Kidney tubule cell (primary cell): ENCODE measurements around the gene SLC6A1.
"Not testable (repeated sequence)": the region's sequence is repeated elsewhere in the genome, so short reads cannot be mapped to it uniquely, and the experiment has no call there.

ENCODE experiments used
- DNase-seq: peaks from one replicate; pipeline ENCODE4 v3.0.0-alpha.2; 2018; ENCODE audit warnings: low spot score

The SLC6A1 gene

GRCh38 chr3:11060500-11061251 is 68.1 kb downstream of the SLC6A1 start:
- peak; percentile 71 for DNase-seq

- not testable (repeated sequence) for DNase-seq
These were observed 68.8 kb downstream of the SLC6A1 start for GRCh38 chr3:11061268-11061871.

GRCh38 chr3:11062704-11063103 is 70.2 kb downstream of the SLC6A1 start:
- DNase-seq, result no peak

DNA sequence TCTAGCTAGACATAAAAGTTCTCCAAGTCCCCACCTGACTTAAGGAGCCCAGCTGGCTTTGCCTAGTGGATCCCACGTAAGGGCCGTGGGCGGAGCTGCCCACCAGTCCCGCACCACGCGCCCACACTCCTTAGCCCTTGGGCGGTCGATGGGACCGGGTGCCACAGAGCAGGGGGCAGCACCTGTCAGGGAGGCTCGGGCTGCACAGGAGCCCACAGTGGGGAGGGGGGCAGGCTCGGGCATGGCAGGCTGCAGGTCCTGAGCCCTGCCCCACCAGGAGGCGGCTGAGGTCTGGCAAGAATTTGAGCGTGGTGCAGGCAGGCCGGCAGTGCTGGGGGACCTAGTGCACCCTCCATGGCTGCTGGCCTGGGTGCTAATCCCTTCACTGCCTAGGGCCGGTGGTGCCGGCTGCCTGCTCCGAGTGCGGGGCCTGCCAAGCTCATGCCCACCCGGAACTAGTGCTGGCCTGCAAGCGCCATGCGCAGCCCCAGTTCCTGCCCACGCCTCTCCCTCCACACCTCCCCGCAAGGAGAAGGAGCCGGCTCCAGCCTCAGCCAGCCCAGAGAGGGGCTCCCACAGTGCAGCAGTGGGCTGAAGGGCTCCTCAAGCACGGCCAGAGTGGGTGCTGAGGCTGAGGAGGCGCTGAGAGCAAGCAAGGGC is 78.7 kb downstream of the SLC6A1 start:
- DNase-seq, result no peak

DNA sequence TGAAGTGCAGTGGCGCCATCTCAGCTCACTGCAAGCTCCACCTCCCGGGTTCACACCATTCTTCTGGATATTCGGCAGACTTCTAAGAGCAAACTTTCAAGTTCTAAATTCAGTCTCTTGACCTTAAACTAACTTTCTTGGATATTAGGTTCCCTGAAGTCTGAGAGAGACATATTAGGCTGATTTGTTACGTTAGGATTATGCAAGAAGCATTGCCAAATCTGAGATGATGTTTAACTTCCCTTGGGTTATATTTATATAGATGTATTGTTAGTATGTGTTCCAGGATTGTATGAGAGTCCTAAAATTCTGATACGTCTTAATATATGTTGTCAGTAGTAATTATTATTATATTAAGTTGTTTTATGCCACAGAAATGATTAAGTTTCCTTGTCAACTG is 80.1 kb downstream of the SLC6A1 start:
- no peak for DNase-seq

DNA sequence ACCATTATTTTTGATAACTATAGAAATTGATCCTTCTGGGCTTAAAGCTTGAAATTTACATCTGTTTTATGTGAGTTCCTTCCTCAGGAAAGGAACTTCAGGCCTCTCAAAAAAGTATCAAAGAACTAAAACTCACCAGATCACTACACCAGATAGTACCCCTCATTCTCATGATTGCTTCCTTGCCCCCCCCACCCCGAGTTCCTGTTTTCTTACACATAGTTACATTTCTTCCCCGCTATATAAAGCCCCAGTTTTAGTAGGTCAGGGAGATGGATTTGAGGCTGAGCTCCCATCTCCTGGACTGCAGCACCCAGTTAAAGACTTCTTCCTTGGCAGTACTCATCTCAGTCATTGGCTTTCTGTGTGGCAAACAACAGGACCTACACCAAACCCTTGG is 81.5 kb downstream of the SLC6A1 start:
- no peak for DNase-seq

- DNase-seq, result no peak
These were observed 81.9 kb downstream of the SLC6A1 start for GRCh38 chr3:11074451-11074850.

GRCh38 chr3:11075122-11075521 is 82.6 kb downstream of the SLC6A1 start:
- not testable (repeated sequence) for DNase-seq

GRCh38 chr3:11076711-11077110 is 84.2 kb downstream of the SLC6A1 start:
- no peak for DNase-seq

GRCh38 chr3:11077466-11077865 is 84.9 kb downstream of the SLC6A1 start:
- DNase-seq, result peak; percentile 32

DNA sequence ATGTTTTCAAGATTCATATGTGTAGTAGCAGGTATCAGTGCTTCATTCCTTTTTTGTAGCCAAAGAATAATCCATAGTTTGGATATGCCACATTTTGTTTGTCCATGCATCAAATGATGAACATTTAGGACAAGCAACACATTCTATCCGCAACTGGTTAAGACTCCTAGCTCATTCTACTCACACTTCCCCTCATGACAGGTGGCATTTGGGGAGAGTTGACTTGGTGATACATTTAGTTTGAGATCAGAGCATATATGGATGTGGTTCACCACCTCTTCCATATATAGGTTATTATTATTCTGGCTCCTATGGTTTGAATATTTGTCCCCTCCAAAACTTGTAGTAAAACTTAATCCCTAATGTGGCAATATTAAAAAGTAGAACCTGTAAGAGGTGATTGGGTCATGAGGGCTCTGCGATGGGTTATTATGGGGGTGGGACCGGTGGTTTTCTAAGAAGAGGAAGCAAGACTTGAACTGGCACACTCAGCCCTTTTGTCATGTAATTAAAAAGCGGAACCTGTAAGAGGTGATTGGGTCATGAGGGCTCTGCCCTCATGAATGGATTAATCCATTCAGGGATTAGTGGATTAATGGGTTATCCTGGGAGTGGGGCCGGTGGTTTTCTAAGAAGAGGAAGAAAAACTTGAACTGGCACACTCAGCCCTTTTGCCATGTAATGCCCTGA is 86.4 kb downstream of the SLC6A1 start:
- no peak for DNase-seq

DNA sequence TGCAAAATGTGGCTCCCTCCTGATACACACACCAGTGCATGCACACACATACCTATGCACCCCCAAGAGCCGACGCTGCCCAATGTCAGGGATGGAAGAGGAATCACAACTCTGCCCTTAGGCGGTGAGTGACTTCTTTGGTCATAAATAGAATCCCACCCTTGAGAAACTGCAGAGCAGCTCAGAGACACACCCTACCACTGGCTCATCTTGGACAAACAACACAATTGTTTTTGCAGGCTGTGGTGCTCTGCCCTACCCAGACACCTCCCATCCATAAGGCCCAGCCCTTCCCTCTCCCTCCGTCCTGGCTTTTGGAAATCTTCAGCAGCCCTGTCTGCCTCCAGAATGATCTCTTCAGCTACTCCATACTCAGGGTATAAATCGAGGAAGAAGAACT is 87.9 kb downstream of the SLC6A1 start:
- DNase-seq, result no peak

- no peak for DNase-seq
These were observed 91.5 kb downstream of the SLC6A1 start for GRCh38 chr3:11084098-11084497.

DNA sequence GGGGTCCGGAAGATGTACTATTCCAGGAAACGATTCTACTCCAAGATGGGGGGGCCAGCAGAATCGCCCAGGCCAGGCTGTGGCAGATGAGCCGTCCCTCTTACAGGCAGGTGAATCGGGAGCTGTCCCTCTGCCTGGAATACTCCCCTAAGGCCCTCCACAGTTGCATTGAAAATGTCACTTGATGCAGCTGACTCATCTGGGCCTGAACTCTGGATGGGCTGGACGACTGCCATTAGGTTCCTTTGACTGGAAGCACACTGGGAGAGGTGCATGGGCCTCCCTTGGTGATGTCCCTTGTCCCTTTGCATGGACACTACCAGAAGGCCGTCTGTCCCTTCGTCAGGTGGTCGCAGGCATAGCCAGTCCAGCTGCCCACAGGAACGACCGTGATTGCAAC is 92.1 kb downstream of the SLC6A1 start:
- DNase-seq, result no peak

- DNase-seq, result peak; percentile 52
These were observed 92.7 kb downstream of the SLC6A1 start for GRCh38 chr3:11085093-11085840.

DNA sequence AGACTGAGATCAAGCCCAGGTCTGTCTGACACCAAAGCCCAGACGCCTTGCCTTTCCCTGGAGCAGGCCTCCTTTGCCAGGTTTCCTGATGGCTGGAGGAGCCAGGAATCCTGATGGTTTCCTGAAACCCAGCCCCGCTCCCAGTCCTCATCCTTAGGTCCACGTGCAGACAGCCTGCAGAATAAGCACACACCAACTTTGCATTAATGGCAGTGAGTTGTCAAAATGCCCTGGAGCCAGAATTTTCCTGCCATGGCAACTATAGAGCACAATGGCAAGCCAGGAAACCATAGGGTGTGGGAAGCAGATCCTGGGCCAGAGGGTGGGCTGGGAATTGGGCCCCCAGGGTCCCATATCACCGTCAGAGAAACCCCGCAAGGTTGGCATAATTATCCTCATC is 94.3 kb downstream of the SLC6A1 start:
- no peak for DNase-seq

GRCh38 chr3:11088066-11088465 is 95.5 kb downstream of the SLC6A1 start:
- peak; percentile 57 for DNase-seq

GRCh38 chr3:11088831-11089230 is 96.3 kb downstream of the SLC6A1 start:
- DNase-seq, result no peak
